ENCODE results near the gene PDGFA. TPM values are rescaled to one million over a fixed set of nuclear protein-coding genes. Genes with fewer than 3 reads are reported as not detected.

PDGFA gene
- total RNA-seq, 1 experiment from 2014 or later: 129 TPM

DNA sequence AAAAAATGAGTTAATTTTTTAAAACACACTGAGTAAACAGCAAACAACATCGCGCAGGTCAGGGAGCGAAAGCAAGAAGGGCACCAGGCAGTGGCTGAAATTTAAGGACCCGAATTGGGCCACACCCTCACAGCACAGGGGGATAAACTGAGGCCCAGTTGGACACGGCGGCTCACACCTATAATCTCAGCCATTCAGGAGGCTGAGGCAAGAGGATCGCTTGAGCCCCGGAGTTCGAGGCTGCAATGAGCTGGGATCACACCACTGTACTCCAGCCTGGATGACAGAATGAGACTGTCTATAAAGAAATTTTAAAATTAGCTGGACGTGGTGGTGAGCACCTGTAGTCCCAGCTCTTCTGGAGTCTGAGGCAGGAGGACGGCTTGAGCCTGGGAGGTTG, 69.6 kb downstream of the PDGFA start (continued):
- TF ChIP-seq, protein P1, sequence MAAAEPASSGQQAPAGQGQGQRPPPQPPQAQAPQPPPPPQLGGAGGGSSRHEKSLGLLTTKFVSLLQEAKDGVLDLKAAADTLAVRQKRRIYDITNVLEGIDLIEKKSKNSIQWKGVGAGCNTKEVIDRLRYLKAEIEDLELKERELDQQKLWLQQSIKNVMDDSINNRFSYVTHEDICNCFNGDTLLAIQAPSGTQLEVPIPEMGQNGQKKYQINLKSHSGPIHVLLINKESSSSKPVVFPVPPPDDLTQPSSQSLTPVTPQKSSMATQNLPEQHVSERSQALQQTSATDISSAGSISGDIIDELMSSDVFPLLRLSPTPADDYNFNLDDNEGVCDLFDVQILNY (CRISPR knock-in tag; IDR thresholded peaks at IDR 0.05): no peak
- TF ChIP-seq, protein P2, sequence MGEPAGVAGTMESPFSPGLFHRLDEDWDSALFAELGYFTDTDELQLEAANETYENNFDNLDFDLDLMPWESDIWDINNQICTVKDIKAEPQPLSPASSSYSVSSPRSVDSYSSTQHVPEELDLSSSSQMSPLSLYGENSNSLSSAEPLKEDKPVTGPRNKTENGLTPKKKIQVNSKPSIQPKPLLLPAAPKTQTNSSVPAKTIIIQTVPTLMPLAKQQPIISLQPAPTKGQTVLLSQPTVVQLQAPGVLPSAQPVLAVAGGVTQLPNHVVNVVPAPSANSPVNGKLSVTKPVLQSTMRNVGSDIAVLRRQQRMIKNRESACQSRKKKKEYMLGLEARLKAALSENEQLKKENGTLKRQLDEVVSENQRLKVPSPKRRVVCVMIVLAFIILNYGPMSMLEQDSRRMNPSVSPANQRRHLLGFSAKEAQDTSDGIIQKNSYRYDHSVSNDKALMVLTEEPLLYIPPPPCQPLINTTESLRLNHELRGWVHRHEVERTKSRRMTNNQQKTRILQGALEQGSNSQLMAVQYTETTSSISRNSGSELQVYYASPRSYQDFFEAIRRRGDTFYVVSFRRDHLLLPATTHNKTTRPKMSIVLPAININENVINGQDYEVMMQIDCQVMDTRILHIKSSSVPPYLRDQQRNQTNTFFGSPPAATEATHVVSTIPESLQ (CRISPR knock-in tag; IDR thresholded peaks at IDR 0.05): no peak
- TF ChIP-seq, protein P3, sequence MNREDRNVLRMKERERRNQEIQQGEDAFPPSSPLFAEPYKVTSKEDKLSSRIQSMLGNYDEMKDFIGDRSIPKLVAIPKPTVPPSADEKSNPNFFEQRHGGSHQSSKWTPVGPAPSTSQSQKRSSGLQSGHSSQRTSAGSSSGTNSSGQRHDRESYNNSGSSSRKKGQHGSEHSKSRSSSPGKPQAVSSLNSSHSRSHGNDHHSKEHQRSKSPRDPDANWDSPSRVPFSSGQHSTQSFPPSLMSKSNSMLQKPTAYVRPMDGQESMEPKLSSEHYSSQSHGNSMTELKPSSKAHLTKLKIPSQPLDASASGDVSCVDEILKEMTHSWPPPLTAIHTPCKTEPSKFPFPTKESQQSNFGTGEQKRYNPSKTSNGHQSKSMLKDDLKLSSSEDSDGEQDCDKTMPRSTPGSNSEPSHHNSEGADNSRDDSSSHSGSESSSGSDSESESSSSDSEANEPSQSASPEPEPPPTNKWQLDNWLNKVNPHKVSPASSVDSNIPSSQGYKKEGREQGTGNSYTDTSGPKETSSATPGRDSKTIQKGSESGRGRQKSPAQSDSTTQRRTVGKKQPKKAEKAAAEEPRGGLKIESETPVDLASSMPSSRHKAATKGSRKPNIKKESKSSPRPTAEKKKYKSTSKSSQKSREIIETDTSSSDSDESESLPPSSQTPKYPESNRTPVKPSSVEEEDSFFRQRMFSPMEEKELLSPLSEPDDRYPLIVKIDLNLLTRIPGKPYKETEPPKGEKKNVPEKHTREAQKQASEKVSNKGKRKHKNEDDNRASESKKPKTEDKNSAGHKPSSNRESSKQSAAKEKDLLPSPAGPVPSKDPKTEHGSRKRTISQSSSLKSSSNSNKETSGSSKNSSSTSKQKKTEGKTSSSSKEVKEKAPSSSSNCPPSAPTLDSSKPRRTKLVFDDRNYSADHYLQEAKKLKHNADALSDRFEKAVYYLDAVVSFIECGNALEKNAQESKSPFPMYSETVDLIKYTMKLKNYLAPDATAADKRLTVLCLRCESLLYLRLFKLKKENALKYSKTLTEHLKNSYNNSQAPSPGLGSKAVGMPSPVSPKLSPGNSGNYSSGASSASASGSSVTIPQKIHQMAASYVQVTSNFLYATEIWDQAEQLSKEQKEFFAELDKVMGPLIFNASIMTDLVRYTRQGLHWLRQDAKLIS (CRISPR knock-in tag; IDR thresholded peaks at IDR 0.05; ENCODE audit: borderline replicate concordance): no peak
- no peak for TF ChIP-seq NR2C2 (CRISPR knock-in tag; IDR thresholded peaks at IDR 0.05)

DNA sequence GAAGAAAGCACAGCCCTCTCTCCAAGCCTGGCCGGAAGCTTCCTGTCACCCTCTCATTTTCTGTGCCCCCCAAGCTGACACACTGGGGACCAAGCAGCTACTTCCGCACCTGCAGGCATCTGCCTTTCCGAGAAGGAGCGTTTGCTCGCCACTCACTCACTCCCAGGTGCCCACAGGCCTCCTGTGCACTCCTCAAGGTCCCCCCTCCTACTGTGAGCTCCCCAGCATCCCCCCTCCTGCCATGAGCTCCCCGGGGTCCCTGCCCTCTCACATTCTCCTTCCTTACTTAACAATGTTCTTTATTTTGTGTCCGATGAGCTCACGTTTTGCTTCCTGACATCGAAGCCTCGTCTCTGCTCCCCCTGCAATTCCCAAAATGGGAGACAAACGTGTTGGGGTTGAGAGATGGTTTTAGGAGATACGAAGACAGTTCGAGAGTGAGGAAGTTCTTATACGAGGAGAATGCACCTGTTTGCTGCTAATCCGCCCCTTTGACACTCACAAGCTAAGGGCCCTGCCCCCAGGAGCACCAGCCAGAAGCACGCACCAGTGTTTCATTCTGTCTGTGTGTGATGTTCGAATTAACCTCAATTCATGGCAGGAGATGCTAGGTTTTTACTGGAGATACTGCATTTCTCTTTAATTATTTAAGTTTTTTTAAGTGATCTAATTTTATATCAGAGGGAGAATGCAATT, 70.2 kb downstream of the PDGFA start:
- Mint-ChIP-seq H3K4me3 (no peak overlapping the region), H3K4me1 (peaks cover 23% of the 10 kb centered on the region), H3K9me3 (no peaks in the 10 kb centered on the region), H3K36me3 (no peaks in the 10 kb centered on the region), H3K27ac (no peak overlapping the region; the same call in 1 of the 2 replicates), H3K27me3 (ENCODE audit: low read depth) (peaks cover 29% of the 10 kb centered on the region)
- POLR2A ChIA-PET: interaction anchor here (0.7 kb wide), 1 partner anchor 367 kb away, joined by 6 read pairs; no protein-coding TSS in a partner anchor
- CTCF ChIA-PET: interaction anchor here (0.8 to 1.1 kb wide), 3 partner anchors 91 to 216 kb away, joined by 3 read pairs; no protein-coding TSS in a partner anchor
- no peak for ATAC-seq
- TF ChIP-seq ZNF423 (CRISPR knock-in tag; IDR thresholded peaks at IDR 0.05) (peak; percentile 37; the same call in 1 of the 2 replicates), JUN (CRISPR knock-in tag; IDR thresholded peaks at IDR 0.05) (no peak)
- DNase-seq (ENCODE audit: low spot score): no peak

DNA sequence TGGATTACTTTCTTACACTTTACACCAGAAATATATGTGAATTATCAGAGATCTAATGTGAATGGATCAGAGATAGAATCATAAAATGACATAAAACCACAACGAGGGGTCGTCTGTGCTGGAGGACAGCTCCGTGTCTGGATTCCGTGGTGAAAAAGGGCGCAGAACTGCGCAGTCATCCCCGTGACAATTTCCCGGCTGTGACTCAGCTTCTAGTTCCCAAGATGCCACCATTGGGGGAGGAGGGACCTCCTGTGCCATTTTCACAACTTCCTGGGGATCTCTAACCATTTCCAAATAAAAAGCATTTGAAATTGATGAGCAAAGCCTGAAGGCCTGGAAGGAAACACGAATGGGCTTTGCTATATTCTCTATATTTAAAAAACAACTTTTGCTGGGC, 72.1 kb downstream of the PDGFA start:
- Mint-ChIP-seq H3K27ac (no peak overlapping the region), H3K9me3 (no peaks in the 10 kb centered on the region), H3K4me3 (no peak overlapping the region), H3K36me3 (no peaks in the 10 kb centered on the region), H3K27me3 (ENCODE audit: low read depth) (peaks cover 22% of the 10 kb centered on the region), H3K4me1 (peaks cover 22% of the 10 kb centered on the region)
- CTCF ChIA-PET: no interaction called here
- POLR2A ChIA-PET: no interaction called here
- no peak for DNase-seq (ENCODE audit: low spot score)
- ATAC-seq: no peak
- TF ChIP-seq TEAD1 (CRISPR knock-in tag; IDR thresholded peaks at IDR 0.05) (no peak), ZNF121 (CRISPR knock-in tag; IDR thresholded peaks at IDR 0.05) (no peak), GABPB1 (CRISPR knock-in tag; IDR thresholded peaks at IDR 0.05) (no peak), ZNF232 (CRISPR knock-in tag; IDR thresholded peaks at IDR 0.05) (no peak), PRRX2 (CRISPR knock-in tag; IDR thresholded peaks at IDR 0.05) (no peak), ESRRA (CRISPR knock-in tag; IDR thresholded peaks at IDR 0.05; ENCODE audit: borderline replicate concordance) (no peak), NR2C2 (CRISPR knock-in tag; IDR thresholded peaks at IDR 0.05) (no peak), ELF4 (CRISPR knock-in tag; IDR thresholded peaks at IDR 0.05; ENCODE audit: low read depth) (no peak), OVOL2 (CRISPR knock-in tag; IDR thresholded peaks at IDR 0.05; ENCODE audit: borderline replicate concordance) (no peak), NFATC4 (CRISPR knock-in tag; IDR thresholded peaks at IDR 0.05) (no peak), CBFB (CRISPR knock-in tag; IDR thresholded peaks at IDR 0.05; ENCODE audit: low read depth) (no peak), GTF2I (CRISPR knock-in tag; conservative IDR thresholded peaks at IDR 0.05) (no peak), ZNF396 (CRISPR knock-in tag; IDR thresholded peaks at IDR 0.05; ENCODE audit: borderline replicate concordance) (no peak)
- TF ChIP-seq, protein P4, sequence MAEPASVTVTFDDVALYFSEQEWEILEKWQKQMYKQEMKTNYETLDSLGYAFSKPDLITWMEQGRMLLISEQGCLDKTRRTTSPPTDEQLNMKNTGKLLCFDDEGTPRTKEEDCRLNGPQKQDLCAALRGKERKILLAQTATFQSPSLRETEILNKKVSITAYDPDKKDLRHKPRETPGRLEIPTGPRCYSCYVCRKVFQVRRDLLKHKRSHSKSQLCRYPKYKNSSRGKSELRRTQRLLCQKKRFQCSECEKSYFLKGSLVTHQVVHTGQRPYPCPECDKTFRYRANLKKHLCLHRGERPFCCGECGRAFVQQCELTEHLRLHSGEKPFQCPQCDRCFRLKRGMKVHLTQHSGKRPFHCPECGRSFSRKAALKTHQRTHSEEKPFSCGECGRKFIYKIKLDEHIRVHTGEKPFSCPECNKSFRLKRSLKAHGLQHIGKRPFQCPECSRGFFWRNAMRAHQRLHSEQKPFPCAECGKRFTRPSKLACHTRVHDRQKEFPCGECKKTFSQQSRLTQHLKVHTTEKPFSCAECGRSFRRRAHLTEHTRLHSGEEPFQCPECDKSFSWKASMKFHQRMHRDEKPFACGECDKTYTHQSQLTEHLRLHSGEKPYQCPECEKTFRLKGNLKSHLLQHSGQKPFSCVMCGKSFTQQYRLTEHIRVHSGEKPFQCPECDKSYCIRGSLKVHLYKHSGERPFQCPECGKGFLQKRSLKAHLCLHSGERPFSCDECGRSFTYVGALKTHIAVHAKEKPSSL (CRISPR knock-in tag; conservative IDR thresholded peaks at IDR 0.05): no peak
- TF ChIP-seq, protein P5, sequence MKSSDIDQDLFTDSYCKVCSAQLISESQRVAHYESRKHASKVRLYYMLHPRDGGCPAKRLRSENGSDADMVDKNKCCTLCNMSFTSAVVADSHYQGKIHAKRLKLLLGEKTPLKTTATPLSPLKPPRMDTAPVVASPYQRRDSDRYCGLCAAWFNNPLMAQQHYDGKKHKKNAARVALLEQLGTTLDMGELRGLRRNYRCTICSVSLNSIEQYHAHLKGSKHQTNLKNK (CRISPR knock-in tag; IDR thresholded peaks at IDR 0.05): no peak
- TF ChIP-seq, protein P6, sequence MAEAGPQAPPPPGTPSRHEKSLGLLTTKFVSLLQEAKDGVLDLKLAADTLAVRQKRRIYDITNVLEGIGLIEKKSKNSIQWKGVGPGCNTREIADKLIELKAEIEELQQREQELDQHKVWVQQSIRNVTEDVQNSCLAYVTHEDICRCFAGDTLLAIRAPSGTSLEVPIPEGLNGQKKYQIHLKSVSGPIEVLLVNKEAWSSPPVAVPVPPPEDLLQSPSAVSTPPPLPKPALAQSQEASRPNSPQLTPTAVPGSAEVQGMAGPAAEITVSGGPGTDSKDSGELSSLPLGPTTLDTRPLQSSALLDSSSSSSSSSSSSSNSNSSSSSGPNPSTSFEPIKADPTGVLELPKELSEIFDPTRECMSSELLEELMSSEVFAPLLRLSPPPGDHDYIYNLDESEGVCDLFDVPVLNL (CRISPR knock-in tag; IDR thresholded peaks at IDR 0.05; ENCODE audit: borderline replicate concordance, low read depth): no peak
- TF ChIP-seq, protein P7, sequence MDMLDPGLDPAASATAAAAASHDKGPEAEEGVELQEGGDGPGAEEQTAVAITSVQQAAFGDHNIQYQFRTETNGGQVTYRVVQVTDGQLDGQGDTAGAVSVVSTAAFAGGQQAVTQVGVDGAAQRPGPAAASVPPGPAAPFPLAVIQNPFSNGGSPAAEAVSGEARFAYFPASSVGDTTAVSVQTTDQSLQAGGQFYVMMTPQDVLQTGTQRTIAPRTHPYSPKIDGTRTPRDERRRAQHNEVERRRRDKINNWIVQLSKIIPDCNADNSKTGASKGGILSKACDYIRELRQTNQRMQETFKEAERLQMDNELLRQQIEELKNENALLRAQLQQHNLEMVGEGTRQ (CRISPR knock-in tag; IDR thresholded peaks at IDR 0.05): no peak
